ENCODE measurements around the gene SETBP1. TPM values are rescaled to one million over a fixed set of nuclear protein-coding genes. Genes with fewer than 3 reads are reported as not detected.

Gene SETBP1
- total RNA-seq, 2 donors from 2014 or later, result 59.5 to 76.9 TPM

- intact Hi-C loops (cut with DNase I), result loop anchor here in 1 of 2 donors (10.0 kb wide), 1 partner anchor 341 kb away; no protein-coding TSS in a partner anchor
- DNase-seq (ENCODE audit: low spot score), result no peak
These were observed 7.3 kb upstream of the SETBP1 start for GRCh38 chr18:44673256-44673880.

- intact Hi-C loops (cut with DNase I), result loop anchor here in 1 of 2 donors (10.0 kb wide), 1 partner anchor 337 kb away; no protein-coding TSS in a partner anchor
- no peak for DNase-seq (ENCODE audit: low spot score)
These were observed 2.8 kb upstream of the SETBP1 start for GRCh38 chr18:44677933-44678332.

- DNase-seq (ENCODE audit: low spot score), result no peak
- intact Hi-C loops (cut with DNase I), result loop anchor here in 1 of 2 donors (10.0 kb wide), 1 partner anchor 336 kb away; no protein-coding TSS in a partner anchor
These were observed 2.0 kb upstream of the SETBP1 start for GRCh38 chr18:44678725-44679055.

- DNase-seq (ENCODE audit: low spot score), result peak; percentile 96
- intact Hi-C loops (cut with DNase I), result loop anchor here in 1 of 2 donors (10.0 kb wide), 1 partner anchor 336 kb away; no protein-coding TSS in a partner anchor
These were observed 1.4 kb upstream of the SETBP1 start for GRCh38 chr18:44679056-44679913.

- intact Hi-C loops (cut with DNase I), result loop anchor here (10.0 kb wide), 3 partner anchors 55 to 335 kb away; no protein-coding TSS in a partner anchor
- peak; percentile 87 for DNase-seq (ENCODE audit: low spot score)
These were observed 795 bp upstream of the SETBP1 start for GRCh38 chr18:44679914-44680272.

GRCh38 chr18:44681076-44681970 lies 635 bp downstream of the SETBP1 start:
- DNase-seq (ENCODE audit: low spot score), result no peak
- intact Hi-C loops (cut with DNase I), result loop anchor here (10.0 kb wide), 2 partner anchors 53 to 113 kb away; no protein-coding TSS in a partner anchor

- peak; percentile 82 for DNase-seq (ENCODE audit: low spot score)
- intact Hi-C loops (cut with DNase I), result loop anchor here (10.0 kb wide), 2 partner anchors 52 to 112 kb away; no protein-coding TSS in a partner anchor
These were observed 1.6 kb downstream of the SETBP1 start for GRCh38 chr18:44682201-44682870.

- intact Hi-C loops (cut with DNase I), result loop anchor here (10.0 kb wide), 2 partner anchors 52 to 112 kb away; no protein-coding TSS in a partner anchor
- no peak for DNase-seq (ENCODE audit: low spot score)
These were observed 2.2 kb downstream of the SETBP1 start for GRCh38 chr18:44682871-44683221.

GRCh38 chr18:44683556-44683955 lies 2.9 kb downstream of the SETBP1 start:
- no peak for DNase-seq (ENCODE audit: low spot score)
- intact Hi-C loops (cut with DNase I), result loop anchor here (10.0 kb wide), 2 partner anchors 51 to 111 kb away; no protein-coding TSS in a partner anchor

GRCh38 chr18:44685296-44685695 lies 4.6 kb downstream of the SETBP1 start:
- DNase-seq (ENCODE audit: low spot score), result no peak
- intact Hi-C loops (cut with DNase I), result loop anchor here (10.0 kb wide), 2 partner anchors 50 to 110 kb away; no protein-coding TSS in a partner anchor

GRCh38 chr18:44686156-44686555 lies 5.5 kb downstream of the SETBP1 start:
- intact Hi-C loops (cut with DNase I), result loop anchor here (10.0 kb wide), 2 partner anchors 49 to 109 kb away; no protein-coding TSS in a partner anchor
- no peak for DNase-seq (ENCODE audit: low spot score)

- DNase-seq (ENCODE audit: low spot score), result no peak
- intact Hi-C loops (cut with DNase I), result loop anchor here (10.0 kb wide), 2 partner anchors 47 to 107 kb away; no protein-coding TSS in a partner anchor
These were observed 6.7 kb downstream of the SETBP1 start for GRCh38 chr18:44687421-44687820.

- intact Hi-C loops (cut with DNase I), result loop anchor here (10.0 kb wide), 2 partner anchors 45 to 105 kb away; no protein-coding TSS in a partner anchor
- DNase-seq (ENCODE audit: low spot score), result no peak
These were observed 9.0 kb downstream of the SETBP1 start for GRCh38 chr18:44689736-44690135.

GRCh38 chr18:44691148-44691925 lies 10.6 kb downstream of the SETBP1 start:
- DNase-seq (ENCODE audit: low spot score), result no peak
- intact Hi-C loops (cut with DNase I), result loop anchor here in 1 of 2 donors (1.0 kb wide), 1 partner anchor 13 kb away; no protein-coding TSS in a partner anchor

- intact Hi-C loops (cut with DNase I), result no loop called here
- DNase-seq (ENCODE audit: low spot score), result no peak
These were observed 12.5 kb downstream of the SETBP1 start for GRCh38 chr18:44693030-44693784.

- no peak for DNase-seq (ENCODE audit: low spot score)
- intact Hi-C loops (cut with DNase I), result no loop called here
These were observed 14.8 kb downstream of the SETBP1 start for GRCh38 chr18:44695503-44695902.

GRCh38 chr18:44696892-44697291 lies 16.2 kb downstream of the SETBP1 start:
- DNase-seq (ENCODE audit: low spot score), result no peak
- intact Hi-C loops (cut with DNase I), result no loop called here

Data from posterior vena cava (tissue), 2 donors.